HG02610 (cell line): Measurements from ENCODE around the gene SPART.
A peak's percentile ranks its signal among the peaks of the same experiment; 100 is the strongest.
"Not testable (repeated sequence)": the region's sequence is repeated elsewhere in the genome, so short reads cannot be mapped to it uniquely, and the experiment has no call there.

Experiments
- ATAC-seq: cut with Tn5 transposase; IDR thresholded peaks from one replicate; pipeline ENCODE4 v1.9.1; 2021; ENCODE audit warnings: mild to moderate bottlenecking, moderate library complexity; ENCODE audit not compliant: unreplicated experiment

The SPART gene

GRCh38 chr13:36355632-36356031, 9.4 kb upstream of the SPART start:
- no peak for ATAC-seq

- no peak for ATAC-seq
Measured at GRCh38 chr13:36354842-36355623, 8.8 kb upstream of the SPART start.

GRCh38 chr13:36353001-36353400, 6.8 kb upstream of the SPART start:
- no peak for ATAC-seq

GRCh38 chr13:36352350-36352749, 6.2 kb upstream of the SPART start:
- no peak for ATAC-seq

GRCh38 chr13:36347531-36348210, 1.5 kb upstream of the SPART start:
- no peak for ATAC-seq

- ATAC-seq, result peak; percentile 33
Measured at GRCh38 chr13:36345438-36346221, 564 bp downstream of the SPART start.

GRCh38 chr13:36344886-36345437, 1.2 kb downstream of the SPART start:
- no peak for ATAC-seq

- no peak for ATAC-seq
Measured at GRCh38 chr13:36344173-36344572, 2.0 kb downstream of the SPART start.

GRCh38 chr13:36343766-36344165, 2.4 kb downstream of the SPART start:
- no peak for ATAC-seq

GRCh38 chr13:36342715-36343114, 3.5 kb downstream of the SPART start:
- ATAC-seq, result no peak

- no peak for ATAC-seq
Measured at GRCh38 chr13:36341718-36342117, 4.5 kb downstream of the SPART start.

- no peak for ATAC-seq
Measured at GRCh38 chr13:36339600-36340155, 6.5 kb downstream of the SPART start.

GRCh38 chr13:36337938-36338641, 8.1 kb downstream of the SPART start:
- ATAC-seq, result no peak

GRCh38 chr13:36332986-36333385, 13.2 kb downstream of the SPART start:
- no peak for ATAC-seq

GRCh38 chr13:36332255-36332654, 13.9 kb downstream of the SPART start:
- not testable (repeated sequence) for ATAC-seq

- no peak for ATAC-seq
Measured at GRCh38 chr13:36331280-36331679, 14.9 kb downstream of the SPART start.

- no peak for ATAC-seq
Measured at GRCh38 chr13:36329361-36329760, 16.8 kb downstream of the SPART start.

- no peak for ATAC-seq
Measured at GRCh38 chr13:36328821-36329220, 17.4 kb downstream of the SPART start.

- ATAC-seq, result no peak
Measured at GRCh38 chr13:36325912-36326311, 20.3 kb downstream of the SPART start.

GRCh38 chr13:36324881-36325280, 21.3 kb downstream of the SPART start:
- ATAC-seq, result not testable (repeated sequence)
